ENCODE data around the gene MTA1. TPM values are rescaled to one million over a fixed set of nuclear protein-coding genes. Genes with fewer than 3 reads are reported as not detected.

Gene MTA1
- total RNA-seq, 4 donors from 2014 or later: 62.9 to 218 (median 108) TPM

DNA sequence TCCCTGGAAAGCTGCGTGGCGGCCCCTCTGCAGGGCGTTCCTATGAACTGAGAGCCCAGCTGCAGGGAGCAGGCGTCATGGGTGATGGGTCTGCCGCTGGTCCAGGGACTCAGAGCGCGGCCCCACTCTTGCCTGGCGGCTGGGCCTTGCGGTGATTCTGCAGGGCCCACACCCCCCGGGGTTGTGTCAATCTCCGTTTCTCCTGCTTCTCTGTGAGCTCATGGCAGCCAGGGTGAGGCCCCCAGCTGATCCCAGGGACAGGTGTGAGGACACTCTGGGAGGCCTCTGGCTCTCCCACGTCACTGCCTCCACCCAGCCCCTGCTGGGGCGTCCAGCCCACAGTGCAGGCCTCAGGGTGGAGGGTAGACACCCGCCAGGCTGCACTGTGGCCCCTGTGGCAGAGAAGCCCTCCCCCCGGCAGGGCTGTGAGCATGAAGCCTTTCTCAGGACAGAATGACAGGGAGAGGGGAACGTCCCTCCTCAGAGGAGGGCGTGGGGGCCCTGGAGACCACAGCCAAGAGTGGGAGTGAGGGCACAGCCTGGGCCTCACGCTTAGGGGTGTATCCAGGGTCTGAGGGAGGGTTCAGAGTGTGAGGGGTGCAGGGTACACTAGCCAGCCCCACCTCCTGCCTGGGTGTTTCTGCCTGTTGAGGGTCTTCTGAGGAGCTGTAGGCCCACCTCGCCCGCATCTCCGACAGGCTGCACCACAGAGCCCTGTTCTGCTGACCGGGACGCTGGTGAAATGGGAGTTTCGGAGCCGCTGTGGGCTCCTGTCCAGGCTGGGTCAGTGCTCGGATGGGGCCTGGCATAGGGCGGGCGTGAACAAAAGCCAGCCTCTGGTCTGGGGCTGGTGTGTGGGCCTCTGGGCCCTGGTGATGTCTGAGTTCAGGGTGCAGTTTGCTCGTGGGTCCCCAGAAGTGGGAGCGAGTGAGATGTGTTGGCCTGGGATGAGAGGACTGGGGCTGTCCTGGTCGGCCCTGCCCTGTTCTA is 28.3 kb downstream of the MTA1 start:
- no peak for DNase-seq
- TF ChIP-seq, protein P1, sequence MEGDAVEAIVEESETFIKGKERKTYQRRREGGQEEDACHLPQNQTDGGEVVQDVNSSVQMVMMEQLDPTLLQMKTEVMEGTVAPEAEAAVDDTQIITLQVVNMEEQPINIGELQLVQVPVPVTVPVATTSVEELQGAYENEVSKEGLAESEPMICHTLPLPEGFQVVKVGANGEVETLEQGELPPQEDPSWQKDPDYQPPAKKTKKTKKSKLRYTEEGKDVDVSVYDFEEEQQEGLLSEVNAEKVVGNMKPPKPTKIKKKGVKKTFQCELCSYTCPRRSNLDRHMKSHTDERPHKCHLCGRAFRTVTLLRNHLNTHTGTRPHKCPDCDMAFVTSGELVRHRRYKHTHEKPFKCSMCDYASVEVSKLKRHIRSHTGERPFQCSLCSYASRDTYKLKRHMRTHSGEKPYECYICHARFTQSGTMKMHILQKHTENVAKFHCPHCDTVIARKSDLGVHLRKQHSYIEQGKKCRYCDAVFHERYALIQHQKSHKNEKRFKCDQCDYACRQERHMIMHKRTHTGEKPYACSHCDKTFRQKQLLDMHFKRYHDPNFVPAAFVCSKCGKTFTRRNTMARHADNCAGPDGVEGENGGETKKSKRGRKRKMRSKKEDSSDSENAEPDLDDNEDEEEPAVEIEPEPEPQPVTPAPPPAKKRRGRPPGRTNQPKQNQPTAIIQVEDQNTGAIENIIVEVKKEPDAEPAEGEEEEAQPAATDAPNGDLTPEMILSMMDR (IDR thresholded peaks at IDR 0.05): no peak
- no peak for TF ChIP-seq POLR2A (IDR thresholded peaks at IDR 0.05)
- Histone ChIP-seq H3K9me3 (no peaks in the 10 kb centered on the region), H3K27me3 (no peaks in the 10 kb centered on the region), H3K36me3 (no peaks in the 10 kb centered on the region), H3K4me3 (no peak overlapping the region), H3K4me1 (no peaks in the 10 kb centered on the region), H3K27ac (peak overlapping the region in 1 of 2 donors; percentile 1)
- intact Hi-C loops (cut with DNase I; ENCODE audit: low total_unique reads): no loop called here

DNA sequence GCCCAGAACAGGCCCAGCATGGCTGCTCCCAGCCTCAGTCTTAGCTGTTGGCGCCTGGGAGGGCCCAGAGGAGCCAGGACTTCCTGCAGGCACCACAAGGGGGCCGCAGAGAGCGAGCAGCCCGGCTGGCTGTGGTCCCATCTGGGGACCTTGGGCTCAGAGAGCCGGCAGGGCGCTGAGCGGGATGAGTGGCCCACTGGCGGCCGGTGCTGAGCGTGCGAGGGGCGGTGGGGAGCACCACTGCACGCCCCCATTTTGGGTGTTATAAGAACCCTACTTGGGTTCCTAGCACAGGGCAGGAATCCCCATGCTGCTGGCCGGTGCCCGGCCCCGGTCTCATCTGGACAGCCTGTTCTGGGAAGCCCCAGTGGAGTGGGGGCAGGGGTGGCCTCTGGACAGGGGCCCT is 29.1 kb downstream of the MTA1 start:
- Histone ChIP-seq H3K4me1 (no peaks in the 10 kb centered on the region), H3K9me3 (no peaks in the 10 kb centered on the region), H3K27me3 (no peaks in the 10 kb centered on the region), H3K36me3 (no peaks in the 10 kb centered on the region), H3K27ac (peak overlapping the region in 1 of 2 donors; percentile 1), H3K4me3 (no peak overlapping the region)
- intact Hi-C loops (cut with DNase I; ENCODE audit: low total_unique reads): no loop called here
- TF ChIP-seq, protein P1 (IDR thresholded peaks at IDR 0.05): peak; percentile 68 to 93 (median 90)
- no peak for TF ChIP-seq POLR2A (IDR thresholded peaks at IDR 0.05)
- peak; percentile 64 to 79 for DNase-seq

DNA sequence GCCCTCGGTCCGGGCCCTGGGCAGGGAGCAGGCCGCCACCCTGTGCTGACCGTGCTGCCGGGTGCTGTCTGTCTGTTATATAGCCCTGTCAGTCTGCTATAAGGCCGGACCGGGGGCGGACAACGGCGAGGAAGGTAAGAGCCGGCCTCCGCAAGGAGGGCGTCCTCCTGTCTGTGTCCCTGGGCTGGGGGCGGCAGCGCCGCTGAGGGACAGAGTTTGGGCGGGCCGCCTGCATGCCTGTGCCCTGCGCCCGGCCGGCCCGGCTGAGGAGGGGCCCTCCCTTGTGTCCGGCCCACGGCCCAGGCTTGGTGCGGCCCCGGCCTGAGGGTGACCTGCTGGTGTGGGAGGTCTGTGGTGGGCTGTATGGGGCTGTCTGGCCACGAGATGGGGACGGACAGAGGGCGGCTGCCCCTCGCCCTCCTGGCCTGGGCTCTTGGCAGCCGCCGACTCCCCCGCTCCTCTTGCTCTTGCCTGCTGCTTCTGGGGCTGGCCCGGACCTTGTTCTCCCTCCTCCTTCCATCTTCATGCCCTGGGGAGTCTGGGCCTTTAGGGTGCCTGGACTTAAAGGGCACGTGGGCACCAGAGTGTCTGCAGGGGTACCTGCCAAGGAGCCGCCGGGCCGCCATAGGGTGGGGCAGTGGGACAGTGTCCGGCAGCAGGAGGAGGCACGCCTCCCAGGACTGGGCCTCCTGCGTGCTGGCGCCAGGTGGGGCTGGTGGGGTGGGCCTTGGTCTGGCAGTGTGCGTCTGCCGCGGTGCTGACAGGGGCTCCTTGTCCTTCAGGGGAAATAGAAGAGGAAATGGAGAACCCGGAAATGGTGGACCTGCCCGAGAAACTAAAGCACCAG is 29.9 kb downstream of the MTA1 start:
- no peak for TF ChIP-seq POLR2A (IDR thresholded peaks at IDR 0.05)
- TF ChIP-seq, protein P1 (IDR thresholded peaks at IDR 0.05): no peak
- intact Hi-C loops (cut with DNase I; ENCODE audit: low total_unique reads): no loop called here

DNA sequence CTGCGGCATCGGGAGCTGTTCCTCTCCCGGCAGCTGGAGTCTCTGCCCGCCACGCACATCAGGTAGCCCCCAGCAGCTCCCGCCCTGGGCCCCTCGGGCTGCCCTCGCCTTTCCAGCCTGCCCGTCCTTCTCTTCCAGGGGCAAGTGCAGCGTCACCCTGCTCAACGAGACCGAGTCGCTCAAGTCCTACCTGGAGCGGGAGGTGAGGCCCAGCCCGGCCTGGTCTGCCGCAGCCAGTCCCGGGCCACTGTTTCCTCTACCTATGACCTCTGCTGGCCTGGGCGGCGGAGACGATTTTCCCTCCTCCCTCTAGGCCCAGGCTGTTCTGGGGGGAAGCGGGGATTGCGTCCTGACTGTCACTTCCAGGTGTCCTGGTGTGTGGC is 30.5 kb downstream of the MTA1 start:
- Histone ChIP-seq H3K9me3 (no peaks in the 10 kb centered on the region), H3K27ac (no peak overlapping the region), H3K27me3 (no peaks in the 10 kb centered on the region), H3K36me3 (no peaks in the 10 kb centered on the region), H3K4me1 (no peaks in the 10 kb centered on the region), H3K4me3 (no peak overlapping the region)
- intact Hi-C loops (cut with DNase I; ENCODE audit: low total_unique reads): no loop called here
- TF ChIP-seq POLR2A (IDR thresholded peaks at IDR 0.05): no peak
- TF ChIP-seq, protein P1 (IDR thresholded peaks at IDR 0.05): no peak
- DNase-seq: peak in 1 of 2 donors; percentile 13

More for the DNA sequence above, 29.9 kb downstream of the MTA1 start:
- no peaks in the 10 kb centered on the region for H3K27me3 ChIP-seq
- no peaks in the 10 kb centered on the region for H3K4me1 ChIP-seq
- no peak overlapping the region for H3K4me3 ChIP-seq
- H3K36me3 ChIP-seq: no peaks in the 10 kb centered on the region
- H3K9me3 ChIP-seq: no peaks in the 10 kb centered on the region
- DNase-seq: no peak
- no peak overlapping the region for H3K27ac ChIP-seq

Measured in uterus (tissue), 4 donors.